WTC11 (cell line): Measurements from ENCODE around the gene PDK3. TPM values are rescaled to one million over a fixed set of nuclear protein-coding genes. Genes with fewer than 3 reads are reported as not detected.

Experiments used
- ATAC-seq: fragments of 200-7000 bp; cut with Tn5 transposase; 2 replicates; pipeline ENCODE4 v1.10.0; 2021; ENCODE audit warnings: mild to moderate bottlenecking, moderate library complexity
- CTCF ChIA-PET: fragments of 300-600 bp; sonication (Branson Sonifier 250); formaldehyde crosslinking; loops from one replicate; lab custom pipeline; 2021; ENCODE audit warnings: antibody characterized with exemption; lab: Charles Lee
- POLR2A ChIA-PET: fragments of 350-600 bp; sonication (Branson Sonifier 250); formaldehyde crosslinking; loops from one replicate; lab custom pipeline; 2021; ENCODE audit warnings: antibody characterized with exemption; lab: Charles Lee
- DNase-seq: peaks from one replicate; pipeline ENCODE4 v3.0.0; 2021; ENCODE audit warnings: low spot score
- H3K27ac Mint-ChIP-seq: 2 replicates; pipeline ENCODE4 v1.8.0; 2021; ENCODE audit warnings: mixed read lengths
- H3K27me3 Mint-ChIP-seq: 2 replicates; pipeline ENCODE4 v1.8.0; 2021; ENCODE audit warnings: low read depth, mild to moderate bottlenecking, moderate library complexity, mixed read lengths
- H3K36me3 Mint-ChIP-seq: 2 replicates; pipeline ENCODE4 v1.8.0; 2021; ENCODE audit warnings: mixed read lengths
- H3K4me1 Mint-ChIP-seq: 2 replicates; pipeline ENCODE4 v1.8.0; 2022; ENCODE audit warnings: mixed read lengths
- H3K4me3 Mint-ChIP-seq: 2 replicates; pipeline ENCODE4 v1.8.0; 2021; ENCODE audit warnings: mild to moderate bottlenecking, moderate library complexity, mixed read lengths
- H3K9me3 Mint-ChIP-seq: 2 replicates; pipeline ENCODE4 v1.8.0; 2021; ENCODE audit warnings: mixed read lengths
- ATF2 ChIP-seq: sonication (generic); formaldehyde crosslinking; IDR thresholded peaks from 2 replicates; pipeline ENCODE4 v1.8.1; 2022; ENCODE audit warnings: low read depth, missing genetic modification reagents, borderline replicate concordance
- CBFB ChIP-seq: sonication (generic); formaldehyde crosslinking; IDR thresholded peaks from 2 replicates; pipeline ENCODE4 v1.8.1; 2022; ENCODE audit warnings: mild to moderate bottlenecking, low read depth, missing genetic modification reagents
- E2F5 ChIP-seq: sonication (generic); formaldehyde crosslinking; IDR thresholded peaks from 2 replicates; pipeline ENCODE4 v1.8.1; 2022; ENCODE audit warnings: mild to moderate bottlenecking, moderate library complexity, missing genetic modification reagents
- ETV6 ChIP-seq: sonication (generic); formaldehyde crosslinking; IDR thresholded peaks from 2 replicates; pipeline ENCODE4 v1.8.1; 2022; ENCODE audit warnings: mild to moderate bottlenecking, missing genetic modification reagents
- FOXJ3 ChIP-seq: sonication (generic); formaldehyde crosslinking; IDR thresholded peaks from 2 replicates; pipeline ENCODE4 v1.9.0; 2021; ENCODE audit warnings: missing genetic modification reagents, mild to moderate bottlenecking, borderline replicate concordance
- MXD4 ChIP-seq: fragments of 250-450 bp; sonication (Bioruptor Pico); IDR thresholded peaks from 2 replicates; pipeline ENCODE4 v1.8.0; 2021; ENCODE audit warnings: mild to moderate bottlenecking, moderate library complexity, borderline replicate concordance
- NFYB ChIP-seq: sonication (generic); formaldehyde crosslinking; conservative IDR thresholded peaks from 2 replicates; pipeline ENCODE4 v1.8.0; 2022; ENCODE audit warnings: low read depth, missing genetic modification reagents
- NR3C1 ChIP-seq: sonication (generic); formaldehyde crosslinking; conservative IDR thresholded peaks from 2 replicates; pipeline ENCODE4 v1.8.1; 2023; ENCODE audit warnings: low read depth, mild to moderate bottlenecking, missing genetic modification reagents
- SMAD4 ChIP-seq: sonication (generic); formaldehyde crosslinking; IDR thresholded peaks from 2 replicates; pipeline ENCODE4 v1.8.0; 2022; ENCODE audit warnings: mild to moderate bottlenecking, missing genetic modification reagents
- STAT6 ChIP-seq: sonication (generic); formaldehyde crosslinking; conservative IDR thresholded peaks from 2 replicates; pipeline ENCODE4 v1.8.1; 2023; ENCODE audit warnings: mild to moderate bottlenecking, low read depth, missing genetic modification reagents, moderate library complexity
- ZNF121 ChIP-seq: sonication (generic); formaldehyde crosslinking; IDR thresholded peaks from 2 replicates; pipeline ENCODE4 v1.8.0; 2023; ENCODE audit warnings: missing genetic modification reagents
- ZNF232 ChIP-seq: sonication (generic); formaldehyde crosslinking; IDR thresholded peaks from 2 replicates; pipeline ENCODE4 v1.8.0; 2022; ENCODE audit warnings: mild to moderate bottlenecking, missing genetic modification reagents
- total RNA-seq: library from RNA; stranded (reverse); gene quantifications from 3 replicates; pipeline ENCODE4 v1.2.3, GENCODE V29; 2021
- TF ChIP-seq, protein P1 (sequence below): sonication (generic); formaldehyde crosslinking; IDR thresholded peaks from 2 replicates; pipeline ENCODE4 v1.8.0; 2023; ENCODE audit warnings: mild to moderate bottlenecking, missing genetic modification reagents
- TF ChIP-seq, protein P2 (sequence below): sonication (generic); formaldehyde crosslinking; IDR thresholded peaks from 2 replicates; pipeline ENCODE4 v1.8.0; 2022; ENCODE audit warnings: mild to moderate bottlenecking, missing genetic modification reagents

The PDK3 gene
- total RNA-seq, 1 experiment from 2014 or later: 34.4 TPM

DNA sequence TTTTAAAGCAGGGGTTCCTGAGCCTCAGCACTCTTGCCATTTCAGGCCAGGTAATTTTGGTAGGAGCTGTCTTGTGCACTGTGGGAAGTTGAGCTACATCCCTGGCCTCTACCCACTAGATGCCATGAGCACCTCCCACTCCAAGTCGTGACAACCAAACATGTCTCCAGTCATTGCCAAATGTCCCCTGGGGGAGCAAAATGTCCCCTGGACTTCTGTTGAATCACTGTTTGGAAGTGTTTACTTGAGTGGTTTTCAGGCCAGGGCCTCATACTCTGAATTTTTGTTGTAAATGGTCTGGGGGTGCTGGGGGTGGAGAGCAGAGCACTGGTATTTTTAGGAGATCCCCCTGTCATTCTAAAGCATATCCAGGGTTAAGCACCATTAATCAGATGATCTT is 3.2 kb downstream of the PDK3 start:
- TF ChIP-seq MXD4 (CRISPR knock-in tag): no peak
- ATAC-seq: no peak
- no peaks in the 10 kb centered on the region; the same call in 1 of the 2 replicates for H3K27me3 Mint-ChIP-seq
- CTCF ChIA-PET: no interaction called here
- DNase-seq: no peak
- H3K27ac Mint-ChIP-seq: no peak overlapping the region
- no peaks in the 10 kb centered on the region for H3K36me3 Mint-ChIP-seq
- no peak overlapping the region for H3K4me3 Mint-ChIP-seq
- H3K4me1 Mint-ChIP-seq: peaks cover 33% of the 10 kb centered on the region
- no peaks in the 10 kb centered on the region for H3K9me3 Mint-ChIP-seq
- POLR2A ChIA-PET: no interaction called here

DNA sequence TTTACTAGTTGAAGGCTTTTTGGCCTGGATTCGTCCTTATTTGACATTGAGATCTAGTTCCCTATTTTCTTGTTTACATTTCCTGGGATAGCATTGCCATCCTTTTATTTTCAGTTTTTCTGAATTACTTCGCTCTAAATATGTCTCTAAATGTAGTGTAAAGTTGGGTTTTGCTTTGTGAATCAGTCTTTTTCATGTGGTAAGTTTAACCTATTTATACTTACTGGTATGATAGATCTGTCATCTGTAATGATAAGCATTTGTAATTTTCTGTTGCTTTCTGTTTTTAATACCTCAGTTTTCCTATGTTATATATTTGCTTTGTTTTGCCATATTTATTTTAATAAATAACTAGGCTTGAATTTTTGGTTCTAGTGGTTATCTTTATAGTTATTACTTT is 6.7 kb downstream of the PDK3 start:
- H3K4me1 Mint-ChIP-seq: peaks cover 44% of the 10 kb centered on the region
- TF ChIP-seq NFYB (CRISPR knock-in tag) (no peak), ETV6 (no peak), E2F5 (CRISPR knock-in tag) (no peak), FOXJ3 (no peak), STAT6 (CRISPR knock-in tag) (no peak), SMAD4 (CRISPR knock-in tag) (no peak), ZNF232 (CRISPR knock-in tag) (no peak), NR3C1 (CRISPR knock-in tag) (no peak), CBFB (CRISPR knock-in tag) (no peak)
- TF ChIP-seq, protein P1, sequence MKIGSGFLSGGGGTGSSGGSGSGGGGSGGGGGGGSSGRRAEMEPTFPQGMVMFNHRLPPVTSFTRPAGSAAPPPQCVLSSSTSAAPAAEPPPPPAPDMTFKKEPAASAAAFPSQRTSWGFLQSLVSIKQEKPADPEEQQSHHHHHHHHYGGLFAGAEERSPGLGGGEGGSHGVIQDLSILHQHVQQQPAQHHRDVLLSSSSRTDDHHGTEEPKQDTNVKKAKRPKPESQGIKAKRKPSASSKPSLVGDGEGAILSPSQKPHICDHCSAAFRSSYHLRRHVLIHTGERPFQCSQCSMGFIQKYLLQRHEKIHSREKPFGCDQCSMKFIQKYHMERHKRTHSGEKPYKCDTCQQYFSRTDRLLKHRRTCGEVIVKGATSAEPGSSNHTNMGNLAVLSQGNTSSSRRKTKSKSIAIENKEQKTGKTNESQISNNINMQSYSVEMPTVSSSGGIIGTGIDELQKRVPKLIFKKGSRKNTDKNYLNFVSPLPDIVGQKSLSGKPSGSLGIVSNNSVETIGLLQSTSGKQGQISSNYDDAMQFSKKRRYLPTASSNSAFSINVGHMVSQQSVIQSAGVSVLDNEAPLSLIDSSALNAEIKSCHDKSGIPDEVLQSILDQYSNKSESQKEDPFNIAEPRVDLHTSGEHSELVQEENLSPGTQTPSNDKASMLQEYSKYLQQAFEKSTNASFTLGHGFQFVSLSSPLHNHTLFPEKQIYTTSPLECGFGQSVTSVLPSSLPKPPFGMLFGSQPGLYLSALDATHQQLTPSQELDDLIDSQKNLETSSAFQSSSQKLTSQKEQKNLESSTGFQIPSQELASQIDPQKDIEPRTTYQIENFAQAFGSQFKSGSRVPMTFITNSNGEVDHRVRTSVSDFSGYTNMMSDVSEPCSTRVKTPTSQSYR (CRISPR knock-in tag): no peak
- TF ChIP-seq, protein P2, sequence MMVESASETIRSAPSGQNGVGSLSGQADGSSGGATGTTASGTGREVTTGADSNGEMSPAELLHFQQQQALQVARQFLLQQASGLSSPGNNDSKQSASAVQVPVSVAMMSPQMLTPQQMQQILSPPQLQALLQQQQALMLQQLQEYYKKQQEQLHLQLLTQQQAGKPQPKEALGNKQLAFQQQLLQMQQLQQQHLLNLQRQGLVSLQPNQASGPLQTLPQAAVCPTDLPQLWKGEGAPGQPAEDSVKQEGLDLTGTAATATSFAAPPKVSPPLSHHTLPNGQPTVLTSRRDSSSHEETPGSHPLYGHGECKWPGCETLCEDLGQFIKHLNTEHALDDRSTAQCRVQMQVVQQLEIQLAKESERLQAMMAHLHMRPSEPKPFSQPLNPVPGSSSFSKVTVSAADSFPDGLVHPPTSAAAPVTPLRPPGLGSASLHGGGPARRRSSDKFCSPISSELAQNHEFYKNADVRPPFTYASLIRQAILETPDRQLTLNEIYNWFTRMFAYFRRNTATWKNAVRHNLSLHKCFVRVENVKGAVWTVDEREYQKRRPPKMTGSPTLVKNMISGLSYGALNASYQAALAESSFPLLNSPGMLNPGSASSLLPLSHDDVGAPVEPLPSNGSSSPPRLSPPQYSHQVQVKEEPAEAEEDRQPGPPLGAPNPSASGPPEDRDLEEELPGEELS (CRISPR knock-in tag): no peak
- ChIA-PET CTCF (no interaction called here), POLR2A (no interaction called here)
- H3K36me3 Mint-ChIP-seq: no peaks in the 10 kb centered on the region
- ATAC-seq (no peak), DNase-seq (no peak)
- no peak overlapping the region for H3K4me3 Mint-ChIP-seq
- H3K27me3 Mint-ChIP-seq: no peaks in the 10 kb centered on the region
- H3K9me3 Mint-ChIP-seq: no peaks in the 10 kb centered on the region
- peak overlapping the region; percentile 43; the same call in 1 of the 2 replicates for H3K27ac Mint-ChIP-seq

DNA sequence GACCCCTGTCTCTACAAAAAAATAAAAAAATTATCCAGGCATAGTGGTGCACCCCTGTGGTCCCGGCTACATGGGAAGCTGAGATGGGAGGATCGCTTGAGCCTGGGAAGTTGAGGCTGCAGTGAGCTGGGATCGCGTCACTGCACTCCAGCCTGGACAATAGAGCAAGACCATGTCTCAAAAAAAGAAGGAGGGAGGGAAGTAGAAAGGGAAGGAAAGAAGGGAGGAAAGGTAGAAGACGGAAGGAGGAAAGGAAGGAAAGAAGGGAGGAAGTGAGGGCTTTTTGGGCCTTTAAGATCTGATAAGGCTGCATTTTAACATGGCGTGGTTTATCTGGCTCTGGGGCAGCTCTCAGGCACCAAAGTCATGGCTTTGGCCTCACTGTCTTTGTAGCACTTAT is 10.4 kb downstream of the PDK3 start:
- no peaks in the 10 kb centered on the region for H3K36me3 Mint-ChIP-seq
- DNase-seq (no peak), ATAC-seq (no peak)
- peaks cover 59% of the 10 kb centered on the region for H3K4me1 Mint-ChIP-seq
- ChIA-PET POLR2A (no interaction called here), CTCF (no interaction called here)
- peaks cover 6% of the 10 kb centered on the region for H3K9me3 Mint-ChIP-seq
- no peaks in the 10 kb centered on the region for H3K27me3 Mint-ChIP-seq
- TF ChIP-seq ATF2: no peak
- TF ChIP-seq ZNF121 (CRISPR knock-in tag): 0 out of 2 replicates have a peak, but pooled peaks have one; percentile 6
- no peak overlapping the region for H3K27ac Mint-ChIP-seq
- no peak overlapping the region for H3K4me3 Mint-ChIP-seq
